Brain microvascular endothelial cell (primary cell): ENCODE measurements around the gene TSPEAR.

Experiments used
- DNase-seq: peaks from one replicate; pipeline ENCODE4 v3.0.0-alpha.2; 2020
- H3K27ac ChIP-seq: fragments of 250-450 bp; sonication (Bioruptor Pico); 2 replicates; pipeline ENCODE4 v1.5.1; 2020; ENCODE audit warnings: mild to moderate bottlenecking, moderate library complexity
- H3K27me3 ChIP-seq: fragments of 250-450 bp; sonication (Bioruptor Pico); replicated peaks from 2 replicates; pipeline ENCODE4 v1.5.1; 2020; ENCODE audit warnings: mild to moderate bottlenecking
- H3K36me3 ChIP-seq: fragments of 250-450 bp; sonication (Bioruptor Pico); replicated peaks from 2 replicates; pipeline ENCODE4 v1.5.1; 2020; ENCODE audit warnings: mild to moderate bottlenecking
- H3K4me3 ChIP-seq: 2 replicates; pipeline ENCODE4 v1.5.1; 2011; ENCODE audit warnings: low read depth, mild to moderate bottlenecking, control low read depth, low read length, moderate library complexity
- in situ Hi-C: cut with HindIII; loops from 2 replicates; pipeline ENCODE4 v1.10.0; 2017; ENCODE audit warnings: low sequenced_read_pairs, low pct_ligation_motif_present
- TF ChIP-seq, protein P1 (sequence below): IDR thresholded peaks from 2 replicates; pipeline ENCODE4 v1.5.1; 2011; ENCODE audit warnings: low read depth, mild to moderate bottlenecking, moderate library complexity, low read length, control low read depth, inconsistent platforms; ENCODE audit errors: missing control alignments

The TSPEAR gene

GRCh38 chr21:44490816-44491215, 220.6 kb downstream of the TSPEAR start:
- no peaks in the 10 kb centered on the region for H3K27me3 ChIP-seq
- no peak overlapping the region for H3K4me3 ChIP-seq
- TF ChIP-seq, protein P1, sequence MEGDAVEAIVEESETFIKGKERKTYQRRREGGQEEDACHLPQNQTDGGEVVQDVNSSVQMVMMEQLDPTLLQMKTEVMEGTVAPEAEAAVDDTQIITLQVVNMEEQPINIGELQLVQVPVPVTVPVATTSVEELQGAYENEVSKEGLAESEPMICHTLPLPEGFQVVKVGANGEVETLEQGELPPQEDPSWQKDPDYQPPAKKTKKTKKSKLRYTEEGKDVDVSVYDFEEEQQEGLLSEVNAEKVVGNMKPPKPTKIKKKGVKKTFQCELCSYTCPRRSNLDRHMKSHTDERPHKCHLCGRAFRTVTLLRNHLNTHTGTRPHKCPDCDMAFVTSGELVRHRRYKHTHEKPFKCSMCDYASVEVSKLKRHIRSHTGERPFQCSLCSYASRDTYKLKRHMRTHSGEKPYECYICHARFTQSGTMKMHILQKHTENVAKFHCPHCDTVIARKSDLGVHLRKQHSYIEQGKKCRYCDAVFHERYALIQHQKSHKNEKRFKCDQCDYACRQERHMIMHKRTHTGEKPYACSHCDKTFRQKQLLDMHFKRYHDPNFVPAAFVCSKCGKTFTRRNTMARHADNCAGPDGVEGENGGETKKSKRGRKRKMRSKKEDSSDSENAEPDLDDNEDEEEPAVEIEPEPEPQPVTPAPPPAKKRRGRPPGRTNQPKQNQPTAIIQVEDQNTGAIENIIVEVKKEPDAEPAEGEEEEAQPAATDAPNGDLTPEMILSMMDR = no peak
- in situ Hi-C loops = no loop called here
- H3K36me3 ChIP-seq = no peaks in the 10 kb centered on the region
- H3K27ac ChIP-seq = no peak overlapping the region
- DNase-seq = no peak

GRCh38 chr21:44490405-44490804, 221.0 kb downstream of the TSPEAR start:
- in situ Hi-C loops = no loop called here
- TF ChIP-seq, protein P1 = no peak
- Histone ChIP-seq H3K27me3 (no peaks in the 10 kb centered on the region), H3K36me3 (no peaks in the 10 kb centered on the region), H3K27ac (no peak overlapping the region), H3K4me3 (no peak overlapping the region)
- DNase-seq = no peak

DNA sequence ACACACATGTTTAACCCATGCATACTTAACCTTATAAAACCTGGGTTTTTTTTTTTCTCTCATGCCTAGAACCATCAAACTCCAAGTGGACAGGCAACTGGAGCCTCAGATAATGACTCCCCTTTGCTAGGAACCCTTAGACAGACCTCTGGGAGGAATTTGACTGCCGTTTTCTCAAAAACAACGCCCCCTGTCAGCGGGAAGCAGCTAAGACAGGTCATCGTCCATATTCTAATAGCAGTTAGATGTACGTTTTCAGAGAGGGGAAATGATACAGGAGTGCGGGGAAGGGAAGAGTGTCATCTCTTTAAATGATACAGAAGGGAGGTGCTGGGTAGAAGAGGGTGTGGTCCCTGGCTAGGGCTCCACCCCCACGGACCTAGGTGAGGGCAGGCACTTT, 221.4 kb downstream of the TSPEAR start:
- TF ChIP-seq, protein P1 = peak; percentile 33
- DNase-seq = no peak
- in situ Hi-C loops = no loop called here
- no peaks in the 10 kb centered on the region for H3K36me3 ChIP-seq
- no peaks in the 10 kb centered on the region for H3K27me3 ChIP-seq
- no peak overlapping the region for H3K4me3 ChIP-seq
- H3K27ac ChIP-seq = no peak overlapping the region

GRCh38 chr21:44487831-44488230, 223.5 kb downstream of the TSPEAR start:
- Histone ChIP-seq H3K27me3 (no peaks in the 10 kb centered on the region), H3K4me3 (no peak overlapping the region), H3K27ac (no peak overlapping the region), H3K36me3 (no peaks in the 10 kb centered on the region)
- TF ChIP-seq, protein P1 = peak; percentile 71
- in situ Hi-C loops = no loop called here
- DNase-seq = peak; percentile 36

DNA sequence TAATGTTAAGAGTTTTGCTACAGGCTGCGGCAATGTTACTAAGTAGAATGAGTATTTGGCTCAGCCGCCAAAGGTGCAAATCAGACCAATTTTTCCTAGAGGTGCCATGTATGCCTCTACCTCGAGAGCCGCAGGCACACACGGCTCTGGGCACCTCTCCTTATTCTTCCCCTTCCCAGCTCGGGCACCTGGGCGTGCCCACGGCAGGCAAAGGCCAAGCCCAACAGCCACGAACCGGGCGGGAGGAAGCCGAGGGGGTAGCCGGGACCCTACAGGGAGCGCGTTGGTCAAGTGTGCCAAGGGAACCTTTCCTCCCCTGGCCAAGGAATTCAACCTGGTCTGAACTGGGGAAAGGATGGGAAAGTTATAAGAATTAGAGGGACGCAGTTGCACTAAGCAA, 225.1 kb downstream of the TSPEAR start:
- no peak for DNase-seq
- in situ Hi-C loops = no loop called here
- Histone ChIP-seq H3K36me3 (no peaks in the 10 kb centered on the region), H3K27ac (no peak overlapping the region), H3K27me3 (no peaks in the 10 kb centered on the region), H3K4me3 (no peak overlapping the region)
- TF ChIP-seq, protein P1 = no peak

DNA sequence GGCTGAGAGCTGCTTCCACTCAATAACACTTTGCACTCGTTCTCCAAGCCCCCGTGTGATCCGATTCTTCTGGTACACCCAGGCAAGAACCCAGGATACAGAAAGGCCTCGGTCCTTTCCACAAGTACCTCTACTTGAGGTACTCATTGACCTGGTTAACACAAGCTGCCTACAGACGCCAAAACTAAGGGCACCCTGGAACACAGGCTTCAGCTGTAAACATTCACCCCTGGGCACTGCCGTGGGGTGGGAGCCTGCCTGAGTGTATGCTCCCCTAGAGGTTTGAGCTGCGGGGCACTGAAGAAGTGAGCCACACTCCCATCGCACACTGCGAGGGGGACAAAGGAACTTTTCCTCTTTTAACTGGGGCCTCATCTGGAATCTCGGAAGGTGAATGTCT, 225.6 kb downstream of the TSPEAR start:
- TF ChIP-seq, protein P1 = no peak
- Histone ChIP-seq H3K4me3 (no peak overlapping the region), H3K27me3 (no peaks in the 10 kb centered on the region), H3K36me3 (no peaks in the 10 kb centered on the region), H3K27ac (no peak overlapping the region)
- no peak for DNase-seq
- in situ Hi-C loops = no loop called here
